Caki2 (cell line): Measurements from ENCODE around the gene YBX2. TPM values are rescaled to one million over a fixed set of nuclear protein-coding genes. Genes with fewer than 3 reads are reported as not detected.

ENCODE experiments used
- DNase-seq: peaks from one replicate; pipeline ENCODE4 v3.0.0-alpha.2; 2015; ENCODE audit warnings: low read depth
- in situ Hi-C: cut with HindIII; loops from 2 replicates; pipeline ENCODE4 v1.10.0; 2016; ENCODE audit warnings: low sequenced_read_pairs, low pct_unique_long_range_greater_than_20kb, mixed read lengths
- total RNA-seq: library from RNA; depleted of rRNA; stranded (reverse); fragments of >200 nt; shearing (Covaris generic); gene quantifications from 2 replicates; pipeline ENCODE4 v1.2.3, GENCODE V29; 2014; ENCODE audit warnings: low replicate concordance

Gene YBX2
- total RNA-seq, 1 experiment from 2014 or later, result 8.5 TPM

GRCh38 chr17:7283471-7284216 lies 10.8 kb downstream of the YBX2 start:
- DNase-seq, result no peak
- in situ Hi-C loops, result no loop called here

- in situ Hi-C loops, result no loop called here
- DNase-seq, result no peak
Observed at GRCh38 chr17:7282752-7283321, 11.6 kb downstream of the YBX2 start.

GRCh38 chr17:7281953-7282751 lies 12.3 kb downstream of the YBX2 start:
- no peak for DNase-seq
- in situ Hi-C loops, result no loop called here

- in situ Hi-C loops, result no loop called here
Observed at GRCh38 chr17:7281074-7281952, 13.1 kb downstream of the YBX2 start, which contains the start of gene SLC2A4. Gene SLC2A4 (plus strand): TSS chr17:7281718. CDS start chr17:7281935, 217 bp downstream.

GRCh38 chr17:7280519-7281073 lies 13.8 kb downstream of the YBX2 start:
- in situ Hi-C loops, result no loop called here
- DNase-seq, result peak; percentile 73

More at GRCh38 chr17:7281074-7281952, 13.1 kb downstream of the YBX2 start, which contains the start of gene SLC2A4:
- DNase-seq, result peak; percentile 95

GRCh38 chr17:7279448-7279847 lies 15.0 kb downstream of the YBX2 start:
- DNase-seq, result no peak
- in situ Hi-C loops, result no loop called here

GRCh38 chr17:7266784-7267183 lies 27.7 kb downstream of the YBX2 start:
- in situ Hi-C loops, result no loop called here
- DNase-seq, result no peak

GRCh38 chr17:7263801-7264078 lies 30.7 kb downstream of the YBX2 start:
- in situ Hi-C loops, result no loop called here
- no peak for DNase-seq

- in situ Hi-C loops, result no loop called here
- no peak for DNase-seq
Observed at GRCh38 chr17:7262935-7263800, 31.3 kb downstream of the YBX2 start.

- no peak for DNase-seq
- in situ Hi-C loops, result no loop called here
Observed at GRCh38 chr17:7262192-7262934, 32.1 kb downstream of the YBX2 start, which contains the start of gene CLDN7. Gene CLDN7 (minus strand): TSS chr17:7262478. CDS start chr17:7262043, 435 bp downstream.

GRCh38 chr17:7261379-7262191 lies 32.9 kb downstream of the YBX2 start:
- no peak for DNase-seq
- in situ Hi-C loops, result no loop called here

- no peak for DNase-seq
- in situ Hi-C loops, result no loop called here
Observed at GRCh38 chr17:7260651-7261378, 33.6 kb downstream of the YBX2 start.

GRCh38 chr17:7260151-7260550 lies 34.3 kb downstream of the YBX2 start:
- no peak for DNase-seq
- in situ Hi-C loops, result no loop called here

GRCh38 chr17:7259555-7259889 lies 34.9 kb downstream of the YBX2 start:
- in situ Hi-C loops, result no loop called here
- no peak for DNase-seq
